Smooth muscle cell of trachea (primary cell): ENCODE results near the gene MMD2. TPM values are rescaled to one million over a fixed set of nuclear protein-coding genes. Genes with fewer than 3 reads are reported as not detected.

Experiments used
- total RNA-seq: library from RNA; depleted of rRNA; stranded (reverse); fragments of >200 nt; gene quantifications from 2 replicates; pipeline ENCODE4 v1.2.1, GENCODE V29; 2014

The MMD2 gene
- total RNA-seq = not detected in 2 replicates

GRCh38 chr7:4958477-4959301 is at the start of gene MMD2:
Gene MMD2, minus strand, starts transcription at chr7:4959187. Its CDS starts 170 bp downstream, at chr7:4959017.

GRCh38 chr7:4883372-4884144 is 75.4 kb downstream of the MMD2 start, which contains the start of gene RADIL:
Gene RADIL, minus strand, starts transcription at chr7:4883716. Its CDS starts 5,577 bp downstream, at chr7:4878139.

GRCh38 chr7:4861673-4862072 is 97.3 kb downstream of the MMD2 start, which contains the start of gene PAPOLB:
Gene PAPOLB, minus strand, starts transcription at chr7:4862030. Its CDS starts 220 bp downstream, at chr7:4861810.

Other genes with a start within 250 kb of the MMD2 start
- 35.8 and 52.1 TPM in 2 replicates for gene AP5Z1, start 183.6 kb downstream of the MMD2 start, total RNA-seq
- gene PAPOLB, start 97.2 kb downstream of the MMD2 start, total RNA-seq = under 0.01 and 0.15 TPM in 2 replicates
- gene RADIL, start 75.5 kb downstream of the MMD2 start, total RNA-seq = 1.2 and 1.3 TPM in 2 replicates
- 6.8 and 7.7 TPM in 2 replicates for gene RBAK, start 86.7 kb upstream of the MMD2 start, total RNA-seq
- gene WIPI2, start 231.0 kb upstream of the MMD2 start, total RNA-seq = 73.2 and 78.7 TPM in 2 replicates